HG03460 (cell line): Measurements from ENCODE around the gene MT1G.
A peak's percentile ranks its signal among the peaks of the same experiment; 100 is the strongest.
"Not testable (repeated sequence)": the region's sequence is repeated elsewhere in the genome, so short reads cannot be mapped to it uniquely, and the experiment has no call there.

Experiments used
- ATAC-seq: cut with Tn5 transposase; IDR thresholded peaks from one replicate; pipeline ENCODE4 v1.9.1; 2021; ENCODE audit not compliant: unreplicated experiment

MT1G gene

DNA sequence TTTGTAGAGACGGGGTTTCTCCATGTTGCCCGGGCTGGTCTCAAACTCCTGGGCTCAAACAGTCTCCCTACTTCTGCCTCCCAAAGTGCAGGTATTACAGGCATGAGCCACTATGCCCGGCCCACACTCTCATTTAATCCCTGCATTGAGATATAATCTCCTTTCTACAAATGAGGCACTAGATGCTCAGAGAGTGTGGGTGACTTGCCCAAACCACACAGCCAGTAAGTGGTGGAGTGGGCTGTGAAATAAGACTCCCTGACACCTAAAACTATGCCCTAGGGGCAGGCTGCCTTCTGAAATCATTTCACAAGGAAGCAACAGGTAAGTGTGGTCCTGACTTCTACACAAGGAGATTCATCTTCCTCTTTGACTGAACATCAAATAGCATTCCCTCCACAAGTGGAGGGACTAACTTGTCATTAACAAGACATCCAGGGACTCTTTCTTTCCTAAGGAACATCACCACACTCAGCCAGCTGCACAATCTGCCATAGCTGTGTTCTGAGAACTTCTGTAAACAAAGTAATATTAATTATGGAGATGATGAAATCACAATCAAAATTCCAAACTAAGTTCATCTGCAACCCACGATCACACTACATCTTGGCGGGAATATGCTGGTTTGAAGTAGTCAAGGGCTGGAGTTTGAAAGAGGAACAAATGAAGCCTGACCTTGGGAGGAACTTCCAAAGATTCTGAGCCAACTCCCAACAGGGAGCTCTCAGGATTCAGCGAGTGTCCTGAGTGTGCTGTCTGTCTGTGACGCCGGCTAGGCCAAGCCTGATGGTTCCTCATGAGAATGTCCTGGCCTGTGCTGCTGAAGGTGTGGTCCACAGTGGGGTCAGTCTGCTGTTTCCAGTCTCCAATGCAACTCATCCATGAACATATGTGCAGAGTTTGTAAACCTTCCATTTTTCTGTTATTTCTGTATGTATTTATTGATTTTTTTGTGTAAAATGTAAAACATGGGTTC lies 2.3 kb downstream of the MT1G start:
- not testable (repeated sequence) for ATAC-seq

DNA sequence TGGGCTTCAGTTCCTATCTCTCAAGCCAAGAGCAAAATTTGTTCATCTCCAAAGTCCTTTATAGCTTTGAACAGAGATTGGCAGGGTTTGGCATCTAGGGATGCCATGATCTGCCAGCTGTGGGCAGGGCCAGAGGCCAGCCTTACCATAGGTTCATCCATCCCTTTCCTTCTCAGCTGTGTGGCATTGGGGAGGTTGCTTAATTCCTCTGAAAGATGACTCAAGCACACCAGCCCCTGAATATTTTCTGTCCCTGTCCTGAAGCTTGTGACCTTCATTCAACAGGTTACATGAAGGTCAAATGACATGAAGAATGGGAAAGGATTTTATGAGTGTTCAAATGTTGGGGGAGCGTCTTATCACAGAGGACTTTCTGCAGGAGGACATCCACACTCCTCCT lies 3.4 kb downstream of the MT1G start:
- no peak for ATAC-seq

DNA sequence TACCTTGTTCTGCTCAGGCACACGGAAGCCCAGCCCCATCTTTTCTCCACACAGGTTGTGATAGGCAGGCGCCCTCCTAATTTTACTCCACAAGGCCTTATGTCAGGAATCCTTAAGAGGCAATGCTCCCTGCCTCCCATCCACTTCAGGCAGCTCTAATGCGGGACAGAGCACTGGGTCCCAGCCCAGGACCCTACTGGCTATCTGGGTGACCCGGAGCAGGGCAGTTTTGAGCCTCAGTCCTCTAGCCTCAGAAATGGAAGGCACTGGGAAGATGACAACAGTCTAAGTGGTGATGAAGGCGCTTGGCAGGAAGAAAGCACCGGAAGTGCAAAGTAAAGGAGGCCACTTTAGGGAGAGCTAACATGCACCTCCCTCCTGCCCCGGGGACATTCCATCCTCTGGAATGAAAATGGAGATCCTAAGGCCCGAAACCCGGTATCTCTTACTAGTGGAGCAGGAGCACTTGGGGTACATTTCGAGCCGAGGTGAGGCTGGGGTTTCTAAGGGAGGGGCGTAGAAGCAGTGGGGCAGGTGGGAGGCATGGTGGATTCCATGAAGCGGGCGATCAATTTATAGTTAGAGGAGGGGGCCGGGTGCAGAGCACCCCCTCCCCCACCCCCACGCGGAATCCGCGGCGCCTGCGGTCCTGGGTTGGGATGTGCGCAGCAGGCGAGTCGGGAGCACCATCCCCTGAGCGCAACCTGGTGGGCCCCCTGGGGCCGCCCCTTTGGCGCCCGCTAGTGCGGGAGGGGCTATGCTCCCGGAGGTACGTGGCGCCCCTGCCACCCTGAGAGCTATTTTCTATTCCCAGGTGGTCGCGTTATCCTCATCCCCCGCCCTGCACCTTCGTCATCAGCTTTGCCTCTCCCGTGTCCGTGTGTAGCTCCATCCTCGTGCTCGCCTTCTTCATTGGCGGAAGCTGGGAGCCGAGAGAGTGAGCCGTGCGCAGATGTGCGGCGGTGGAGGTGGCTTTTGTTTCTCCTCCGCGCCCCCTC lies 5.2 kb downstream of the MT1G start:
- no peak for ATAC-seq

DNA sequence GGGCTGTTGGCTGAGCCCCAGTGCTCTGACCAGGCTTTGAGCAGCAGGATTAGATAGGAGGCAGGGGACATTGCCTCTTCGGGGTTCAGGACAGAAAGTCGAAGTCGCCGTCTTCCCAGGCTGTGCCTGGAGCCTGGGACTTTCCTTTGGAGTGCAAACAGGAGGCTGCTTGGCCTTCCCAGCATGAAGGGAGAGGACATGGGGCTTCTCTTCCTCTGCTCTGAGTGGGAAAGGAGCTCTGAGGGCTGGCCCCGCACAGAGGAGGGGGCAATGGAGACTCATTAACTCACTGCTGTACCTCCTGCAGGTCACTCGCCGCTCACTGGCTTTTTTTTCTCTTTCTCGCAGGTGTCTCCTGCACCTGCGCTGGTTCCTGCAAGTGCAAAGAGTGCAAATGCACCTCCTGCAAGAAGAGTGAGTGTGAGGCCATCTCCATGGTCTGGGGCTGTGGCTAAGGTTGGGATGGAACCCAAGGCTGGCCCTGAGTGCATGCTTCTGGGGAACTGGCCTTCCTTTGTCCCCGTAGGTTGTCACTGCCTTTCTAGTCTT lies 9.5 kb downstream of the MT1G start:
- ATAC-seq = no peak

DNA sequence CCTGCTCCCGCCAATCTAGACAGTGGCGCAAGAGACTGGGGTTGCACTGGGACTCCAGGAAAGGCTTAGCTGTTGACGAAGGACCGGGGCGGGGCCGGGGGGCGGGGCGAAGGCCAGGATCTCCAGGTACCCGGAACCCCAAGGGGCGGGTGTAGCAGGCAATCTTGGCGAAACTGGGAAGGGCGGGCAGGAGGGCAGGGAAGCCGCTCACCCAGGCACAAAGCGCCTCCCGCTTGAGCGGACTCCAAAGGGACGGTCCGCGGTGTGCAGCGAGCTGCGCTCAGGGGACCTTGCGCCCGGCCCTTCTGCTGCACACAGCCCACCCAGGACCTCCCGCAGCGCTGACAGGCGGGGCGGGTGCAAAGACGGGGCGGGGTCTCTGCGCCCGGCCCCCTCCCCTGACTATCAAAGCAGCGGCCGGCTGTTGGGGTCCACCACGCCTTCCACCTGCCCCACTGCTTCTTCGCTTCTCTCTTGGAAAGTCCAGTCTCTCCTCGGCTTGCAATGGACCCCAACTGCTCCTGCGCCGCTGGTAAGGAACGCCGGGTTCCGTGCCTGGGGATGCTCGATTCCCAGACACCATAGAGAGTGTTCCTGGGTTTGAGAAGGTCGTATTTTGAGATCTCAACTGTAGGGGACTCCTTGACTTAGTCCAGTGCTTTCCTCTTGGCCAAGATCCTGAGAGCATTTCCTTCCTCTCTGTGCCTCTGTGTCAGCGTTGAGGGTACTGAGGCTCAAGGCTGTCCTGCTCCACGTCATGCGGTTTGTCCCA lies 10.1 kb downstream of the MT1G start, which contains the start of gene MT1F:
Gene MT1F (plus strand): TSS at position 405 of the 772 bp plus-strand sequence. CDS start 100 bp downstream, at position 505.
- no peak for ATAC-seq

DNA sequence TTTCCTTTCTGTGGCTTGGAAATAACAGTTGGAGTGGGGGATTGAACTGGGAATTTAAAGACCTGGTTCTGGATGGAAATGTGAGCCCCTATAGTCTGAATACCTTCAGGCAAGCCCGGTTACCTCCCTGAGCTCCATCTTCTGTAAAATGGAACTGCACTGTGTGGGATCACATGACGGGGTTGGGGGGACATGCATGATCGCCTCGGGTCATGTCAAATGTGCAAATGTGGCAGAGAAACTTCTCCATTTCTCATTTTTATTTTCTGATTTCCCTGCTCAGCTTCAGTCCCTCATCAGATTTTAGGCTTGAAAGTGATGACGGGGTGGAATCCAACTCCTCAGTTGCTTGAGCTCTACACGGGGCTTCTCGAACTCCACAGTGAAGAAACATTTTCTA lies 14.6 kb downstream of the MT1G start:
- no peak for ATAC-seq

DNA sequence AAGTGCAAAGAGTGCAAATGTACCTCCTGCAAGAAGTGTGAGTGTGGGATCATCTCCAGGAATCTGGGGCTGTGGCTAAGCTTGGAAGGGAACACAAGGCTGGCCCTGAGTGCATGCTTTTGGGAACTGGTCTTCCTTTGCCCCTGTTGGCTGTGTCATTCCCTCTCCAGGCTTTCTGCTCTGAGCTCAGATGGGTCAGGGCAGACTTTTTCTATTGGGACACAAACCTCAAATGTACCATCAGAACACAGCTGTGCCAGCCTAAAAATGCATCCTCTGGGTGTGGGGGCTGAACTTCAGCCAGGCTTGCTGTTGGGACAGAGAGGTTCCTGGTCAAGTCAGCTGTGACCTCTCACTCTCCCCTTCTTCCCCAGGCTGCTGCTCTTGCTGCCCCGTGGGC lies 15.3 kb downstream of the MT1G start:
- ATAC-seq = no peak

DNA sequence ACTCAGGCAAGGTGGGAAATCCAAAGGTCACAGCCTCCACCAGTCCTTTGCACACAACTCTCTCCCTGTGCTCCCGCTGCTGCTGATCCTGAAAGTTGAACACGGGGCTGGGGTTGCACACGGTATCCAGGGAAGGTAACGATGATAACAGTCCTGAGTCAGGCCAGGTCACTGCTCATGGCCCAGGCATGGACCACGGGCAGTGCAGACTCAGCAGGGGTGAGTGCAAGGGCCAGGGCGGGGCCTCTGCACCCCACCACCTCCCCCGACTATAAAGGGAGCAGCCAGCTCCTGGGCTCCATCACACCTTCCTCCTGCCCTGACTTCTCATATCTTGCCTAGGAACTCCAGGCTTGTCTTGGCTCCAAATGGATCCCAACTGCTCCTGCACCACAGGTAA lies 16.3 kb downstream of the MT1G start, which contains the start of gene MT1B:
Gene MT1B (plus strand): TSS at position 301 of the 400 bp plus-strand sequence. CDS start 68 bp downstream, at position 369.
- no peak for ATAC-seq

DNA sequence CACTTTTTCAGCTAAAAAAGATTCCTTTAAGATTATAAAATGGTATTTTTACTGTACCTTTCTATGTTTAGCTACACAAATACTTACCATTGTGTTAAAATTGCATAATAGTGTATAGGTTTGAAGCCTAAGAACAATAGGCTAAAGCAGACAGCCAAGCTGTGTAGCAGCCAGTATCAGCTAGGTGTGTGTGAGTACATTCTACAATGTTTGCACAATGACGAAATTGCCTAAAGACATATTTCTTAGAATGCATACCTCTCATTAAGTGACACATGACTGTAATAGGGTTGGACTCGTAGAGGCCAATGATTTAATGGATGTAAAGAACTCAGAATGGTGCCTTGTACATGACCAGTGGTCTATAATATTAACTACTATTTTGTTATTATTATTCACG lies 18.0 kb downstream of the MT1G start:
- ATAC-seq = no peak

DNA sequence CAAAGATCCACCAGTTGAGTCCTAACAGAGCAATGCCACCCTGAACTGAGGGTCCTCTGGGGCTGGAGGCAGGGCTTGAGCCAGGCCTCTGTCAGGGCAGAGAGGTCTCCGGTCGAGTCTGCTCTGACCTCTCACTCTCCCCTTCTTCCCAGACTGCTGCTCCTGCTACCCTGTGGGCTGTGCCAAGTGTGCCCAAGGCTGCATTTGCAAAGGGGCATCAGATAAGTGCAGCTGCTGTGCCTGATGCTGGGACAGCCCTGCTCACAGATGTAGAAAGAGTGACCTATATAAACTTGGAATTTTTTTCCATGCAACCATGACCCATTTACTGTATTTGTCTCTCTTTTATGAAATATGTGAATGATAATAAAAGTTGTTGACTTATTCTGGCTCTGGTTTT lies 18.6 kb downstream of the MT1G start:
- ATAC-seq = no peak

DNA sequence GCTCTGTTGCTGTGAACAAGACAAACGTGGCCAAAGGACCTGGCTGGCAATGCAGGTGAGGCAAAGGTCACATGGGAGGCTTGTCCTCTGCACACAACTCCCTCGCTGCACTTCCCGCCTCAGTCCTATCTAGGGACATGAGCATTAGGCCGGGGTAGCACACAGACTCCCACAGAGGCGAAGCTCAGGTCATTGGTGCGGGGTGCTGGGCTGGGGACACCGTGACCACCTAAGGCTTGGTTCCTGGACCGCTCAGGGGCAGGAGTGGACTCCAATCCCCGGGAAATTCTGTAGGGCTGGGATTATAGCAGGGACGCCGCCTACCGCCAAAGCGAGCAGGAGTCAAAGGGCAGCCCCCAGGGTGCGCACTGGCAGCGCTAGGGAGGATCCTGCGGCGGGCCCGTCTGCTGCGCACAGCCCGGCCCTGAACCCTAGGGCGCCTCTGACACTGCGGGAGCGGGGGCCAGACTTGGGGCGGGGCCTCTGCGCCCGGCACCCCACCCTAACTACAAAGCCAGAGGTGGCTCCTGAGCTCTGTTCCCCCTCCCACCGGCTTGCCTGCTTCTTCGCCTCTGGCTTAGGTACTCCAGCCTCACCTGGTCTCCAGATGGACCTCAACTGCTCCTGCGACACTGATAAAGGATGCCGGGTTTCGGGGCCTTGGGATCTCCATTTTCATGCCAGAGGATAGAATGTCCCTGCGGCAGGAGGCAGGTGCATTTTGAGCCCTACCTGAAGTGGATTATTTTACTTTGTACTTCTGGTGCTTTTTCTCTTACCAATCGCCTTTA lies 20.0 kb downstream of the MT1G start:
- ATAC-seq = no peak

DNA sequence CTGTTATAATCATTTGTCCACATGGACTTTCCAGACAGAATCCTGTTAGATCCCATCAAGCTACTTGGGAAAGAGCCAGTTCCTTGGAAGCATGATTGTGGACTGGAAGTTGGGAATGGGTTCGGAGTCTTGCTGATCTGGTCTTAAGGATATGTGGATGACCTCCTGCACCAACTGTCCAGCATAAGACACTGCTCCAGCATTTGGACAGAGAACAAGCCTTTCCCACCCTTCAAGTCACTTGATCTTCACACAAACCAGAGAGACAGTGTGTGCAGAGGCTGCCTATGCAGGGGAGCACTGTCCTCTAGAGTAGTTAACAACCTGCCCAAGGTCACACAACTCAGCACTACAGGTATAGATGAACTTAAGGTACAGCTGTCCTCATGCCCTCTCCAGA lies 22.0 kb downstream of the MT1G start:
- no peak for ATAC-seq

DNA sequence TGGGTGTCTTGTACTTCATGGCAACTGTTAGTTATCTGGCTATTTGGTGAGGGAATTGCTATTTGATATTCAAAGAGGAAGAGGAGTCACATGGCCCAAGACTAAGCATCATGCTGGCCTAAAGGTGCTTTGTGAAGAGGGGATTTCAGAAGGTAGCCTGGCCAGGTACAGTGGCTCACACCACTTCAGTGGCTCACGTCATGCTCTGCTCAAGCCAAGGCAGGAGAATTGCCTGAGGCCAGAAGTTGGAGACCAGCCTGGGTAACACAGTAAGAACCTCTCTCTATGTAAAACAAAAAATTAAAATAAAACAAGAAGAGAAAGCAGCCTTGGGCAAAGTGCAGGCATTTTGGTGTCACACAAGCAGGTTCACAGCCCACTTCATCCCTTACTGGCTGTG lies 22.6 kb downstream of the MT1G start:
- ATAC-seq = no peak

DNA sequence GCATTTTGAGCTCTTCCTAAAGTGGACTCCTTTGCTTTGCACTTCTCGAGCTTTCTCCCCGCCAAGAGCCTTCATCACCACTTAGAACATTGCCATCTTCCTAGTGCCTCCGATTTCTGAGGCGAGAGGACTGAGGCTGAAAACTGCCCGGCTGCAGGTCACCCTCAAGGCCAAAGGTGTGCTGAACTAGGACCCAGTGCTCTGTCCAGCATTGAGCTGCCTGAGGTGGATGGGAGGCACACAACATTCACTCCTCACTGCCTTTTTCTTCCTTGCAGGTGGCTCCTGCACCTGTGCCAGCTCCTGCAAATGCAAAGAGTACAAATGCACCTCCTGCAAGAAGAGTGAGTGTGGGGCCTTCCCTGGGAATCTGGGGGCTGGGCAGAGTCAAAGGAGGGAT lies 24.0 kb downstream of the MT1G start:
- no peak for ATAC-seq

DNA sequence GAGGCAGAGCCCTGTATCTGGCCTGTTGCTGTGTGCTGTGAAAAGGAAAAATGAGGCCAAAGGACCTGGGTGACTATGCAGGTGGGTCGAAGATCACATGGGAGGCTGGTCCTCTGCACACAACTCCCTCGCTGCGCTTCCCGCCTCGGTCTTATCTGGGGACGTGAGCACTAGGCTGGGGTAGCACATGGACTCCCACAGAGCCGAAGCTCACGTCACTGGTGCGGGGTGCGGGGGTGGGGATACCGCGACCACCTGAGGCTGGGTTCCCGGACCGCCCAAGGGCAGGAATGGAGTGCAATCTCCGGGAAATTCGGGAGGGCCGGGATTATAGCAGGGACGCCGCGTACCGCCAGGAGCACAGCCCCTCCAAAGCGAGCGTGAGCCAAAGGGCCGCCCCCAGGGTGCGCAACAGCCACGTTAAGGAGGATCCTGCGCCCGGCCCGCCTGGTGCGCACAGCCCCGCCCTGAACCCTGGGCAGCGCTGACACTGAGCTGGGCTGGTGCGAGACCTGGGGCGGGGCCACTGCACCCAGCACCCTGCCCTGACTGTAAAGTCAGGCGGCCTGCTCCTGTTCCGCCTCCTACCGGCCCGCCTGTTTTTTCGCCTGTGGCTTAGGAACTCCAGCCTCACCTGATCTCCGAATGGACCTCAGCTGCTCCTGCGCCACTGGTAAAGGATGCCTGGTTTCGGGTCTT lies 24.6 kb downstream of the MT1G start:
- ATAC-seq = peak; percentile 77

DNA sequence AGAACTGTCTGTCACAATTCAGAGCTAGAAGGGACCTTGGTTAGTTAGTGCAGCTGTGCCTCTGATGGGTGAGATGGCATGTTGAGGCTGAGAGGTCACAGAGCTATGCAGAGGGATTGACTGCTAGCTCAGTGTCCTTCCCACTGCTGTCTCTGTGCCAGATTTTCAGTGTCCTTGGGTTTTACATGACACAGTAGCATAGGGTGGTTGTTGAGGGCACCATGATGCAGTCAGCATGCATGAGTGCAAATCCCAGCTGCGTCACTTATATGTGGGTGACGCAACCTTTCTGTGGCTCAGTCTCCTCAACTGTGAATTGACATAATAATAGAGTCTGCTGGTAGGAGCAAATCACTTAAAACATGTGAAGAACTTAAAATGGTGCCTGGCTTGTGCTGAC lies 26.7 kb downstream of the MT1G start:
- ATAC-seq = no peak

DNA sequence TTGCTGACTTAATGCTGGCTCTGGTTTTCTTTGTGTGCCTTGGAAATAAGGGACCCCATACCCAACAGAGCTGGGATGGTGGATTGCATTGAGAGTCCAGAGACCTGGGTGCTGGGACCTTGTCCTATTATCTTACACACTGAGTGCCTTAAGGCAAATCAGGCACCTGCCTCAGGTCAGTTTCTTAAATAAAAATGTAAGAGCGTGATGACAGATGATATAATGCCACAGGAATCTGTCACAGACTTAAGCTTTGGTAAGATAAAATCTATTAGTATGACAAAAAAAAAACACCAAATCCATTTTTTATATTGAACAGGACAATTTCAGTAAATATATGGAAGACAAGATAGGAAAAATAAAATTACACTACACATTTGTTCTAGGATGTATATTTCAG lies 27.8 kb downstream of the MT1G start:
- ATAC-seq = no peak

DNA sequence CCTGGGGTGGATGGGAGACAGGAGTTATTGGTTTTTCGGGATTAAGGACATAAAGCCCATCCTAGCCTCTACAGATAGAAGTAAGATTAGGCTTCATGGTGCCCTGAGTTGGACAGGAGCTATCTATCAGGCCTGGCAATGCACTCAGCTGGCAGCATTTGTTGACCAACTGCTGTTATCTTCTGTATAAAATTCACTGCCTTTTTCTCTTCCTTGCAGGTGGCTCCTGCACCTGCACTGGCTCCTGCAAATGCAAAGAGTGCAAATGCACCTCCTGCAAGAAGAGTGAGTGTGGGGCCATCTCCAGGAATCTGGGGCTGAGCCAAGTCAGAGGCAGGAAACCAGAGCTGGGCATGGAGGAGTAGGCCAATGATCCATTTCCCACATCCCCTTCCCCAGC lies 28.8 kb downstream of the MT1G start:
- no peak for ATAC-seq
